ENCODE results near the gene RAB8B. TPM values are rescaled to one million over a fixed set of nuclear protein-coding genes. Genes with fewer than 3 reads are reported as not detected.

Gene RAB8B
- polyA plus RNA-seq, 3 donors = 22.0 to 77.3 (median 58.9) TPM

DNA sequence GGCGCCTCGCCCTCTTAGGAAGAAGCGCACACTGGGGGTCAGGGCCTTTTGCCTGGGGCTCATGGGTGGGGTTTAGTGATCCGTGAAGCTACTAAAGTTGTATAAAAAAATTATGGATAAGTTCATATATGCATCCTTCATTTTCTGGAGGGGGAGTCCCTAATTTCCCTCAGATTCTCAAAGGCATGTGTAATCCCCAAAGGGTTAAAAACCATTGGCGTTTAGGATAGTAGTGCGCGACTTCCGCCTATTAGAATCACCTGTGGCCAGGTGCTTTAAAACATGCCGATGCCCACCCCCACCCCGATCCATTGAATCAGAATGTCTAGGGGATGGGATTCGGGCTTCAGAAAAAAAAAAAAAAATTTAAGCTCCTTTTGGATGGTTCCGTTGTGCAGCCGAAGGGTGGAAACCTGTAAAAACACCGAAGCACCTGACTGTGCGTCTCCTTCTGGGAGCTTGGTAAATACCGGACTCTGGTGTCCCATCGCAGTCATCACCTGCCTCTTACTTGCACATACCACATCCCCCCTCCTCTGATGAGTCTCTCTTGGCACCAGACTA, 88.6 kb downstream of the RAB8B start:
- Histone ChIP-seq H2AFZ (ENCODE audit: insufficient read depth, low read depth, low read length, poor library complexity, severe bottlenecking) (peak overlapping the region; percentile 91), H3K27ac (ENCODE audit: low read depth in 1 of 2, low read length in 2 of 2) (peak overlapping the region; percentile 74 to 94), H3K79me2 (ENCODE audit: insufficient read depth, low read length) (peaks cover 11% of the 10 kb centered on the region), H3K4me2 (replicated peaks; ENCODE audit: extremely low read depth, low read length, poor library complexity, severe bottlenecking) (peak overlapping the region; percentile 90), H3K9me3 (replicated peaks in 1 of 2; ENCODE audit: control insufficient read depth in 1 of 2, insufficient read depth in 1 of 2, low read length in 2 of 2) (no peaks in the 10 kb centered on the region), H3K36me3 (replicated peaks in 1 of 2; ENCODE audit: control insufficient read depth in 1 of 2, insufficient read depth in 2 of 2, low read length in 2 of 2) (peaks cover 4 to 20% of the 10 kb centered on the region in 2 donors), H3K27me3 (ENCODE audit: control insufficient read depth in 2 of 2, insufficient read depth in 2 of 2, low read length in 2 of 2) (no peaks in the 10 kb centered on the region), H3K4me1 (ENCODE audit: control insufficient read depth in 1 of 2, insufficient read depth in 2 of 2, low read length in 2 of 2) (peaks cover 30 to 42% of the 10 kb centered on the region in 2 donors), H4K20me1 (ENCODE audit: insufficient read depth, low read length) (no peaks in the 10 kb centered on the region), H3K9ac (ENCODE audit: insufficient read depth, low read length, poor library complexity, severe bottlenecking) (peak overlapping the region; percentile 97), H3K4me3 (replicated peaks in 1 of 3; ENCODE audit: low read depth in 2 of 3, low read length in 3 of 3) (peak overlapping the region; percentile 75 to 98 (median 96))
- peaks cover 34% of the 10 kb centered on the region for H3K4me1 Mint-ChIP-seq
- intact Hi-C loops (cut with micrococcal nuclease) = loop anchor here (2.0 to 5.0 kb wide), 2 partner anchors 46 to 87 kb away; no protein-coding TSS in a partner anchor
- TF ChIP-seq, protein P1, sequence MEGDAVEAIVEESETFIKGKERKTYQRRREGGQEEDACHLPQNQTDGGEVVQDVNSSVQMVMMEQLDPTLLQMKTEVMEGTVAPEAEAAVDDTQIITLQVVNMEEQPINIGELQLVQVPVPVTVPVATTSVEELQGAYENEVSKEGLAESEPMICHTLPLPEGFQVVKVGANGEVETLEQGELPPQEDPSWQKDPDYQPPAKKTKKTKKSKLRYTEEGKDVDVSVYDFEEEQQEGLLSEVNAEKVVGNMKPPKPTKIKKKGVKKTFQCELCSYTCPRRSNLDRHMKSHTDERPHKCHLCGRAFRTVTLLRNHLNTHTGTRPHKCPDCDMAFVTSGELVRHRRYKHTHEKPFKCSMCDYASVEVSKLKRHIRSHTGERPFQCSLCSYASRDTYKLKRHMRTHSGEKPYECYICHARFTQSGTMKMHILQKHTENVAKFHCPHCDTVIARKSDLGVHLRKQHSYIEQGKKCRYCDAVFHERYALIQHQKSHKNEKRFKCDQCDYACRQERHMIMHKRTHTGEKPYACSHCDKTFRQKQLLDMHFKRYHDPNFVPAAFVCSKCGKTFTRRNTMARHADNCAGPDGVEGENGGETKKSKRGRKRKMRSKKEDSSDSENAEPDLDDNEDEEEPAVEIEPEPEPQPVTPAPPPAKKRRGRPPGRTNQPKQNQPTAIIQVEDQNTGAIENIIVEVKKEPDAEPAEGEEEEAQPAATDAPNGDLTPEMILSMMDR (IDR thresholded peaks at IDR 0.05) = no peak
- peak in 1 of 3 donors; percentile 20 for DNase-seq
- peaks cover 16 to 17% of the 10 kb centered on the region in 2 donors for H3K36me3 Mint-ChIP-seq
- H3K27me3 Mint-ChIP-seq (ENCODE audit: low read depth in 3 of 3) = peaks cover 0 to 4% (median 0%) of the 10 kb centered on the region in 3 donors
- no peaks in the 10 kb centered on the region for H3K9me3 Mint-ChIP-seq
- peak overlapping the region; percentile 68 to 91 (median 84) for H3K27ac Mint-ChIP-seq
- H3K4me3 Mint-ChIP-seq = peak overlapping the region; percentile 83 to 90
- 14% methylated on average over 7 of the region's 17 CpGs for WGBS (ENCODE audit: insufficient coverage)

DNA sequence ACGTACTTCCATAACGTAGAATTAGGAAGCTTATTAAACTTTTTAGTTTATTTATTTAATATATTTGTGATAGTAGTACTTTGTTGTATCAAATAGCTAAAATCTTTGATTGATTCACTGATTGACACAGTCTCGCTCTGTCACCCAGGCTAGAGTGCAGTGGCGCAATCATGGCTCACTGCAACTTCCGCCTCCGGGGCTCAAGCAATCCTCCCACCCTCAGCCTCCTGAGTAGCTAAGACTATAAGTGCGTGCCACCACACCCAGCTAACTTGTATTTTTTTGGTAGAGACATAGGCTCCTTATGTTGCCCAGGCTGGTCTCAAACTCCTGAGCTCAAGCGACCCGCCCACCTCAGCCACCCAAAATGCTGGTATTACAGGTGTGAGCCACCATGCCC, 93.7 kb downstream of the RAB8B start:
- peak overlapping the region; percentile 54 to 62 for H3K4me3 Mint-ChIP-seq

More for the DNA sequence above, 93.7 kb downstream of the RAB8B start:
- peaks cover 9% of the 10 kb centered on the region for H3K79me2 ChIP-seq (ENCODE audit: insufficient read depth, low read length)
- Mint-ChIP-seq H3K27me3 (ENCODE audit: low read depth in 3 of 3) (no peaks in the 10 kb centered on the region), H3K36me3 (peaks cover 48 to 53% of the 10 kb centered on the region in 2 donors), H3K4me1 (peaks cover 26% of the 10 kb centered on the region), H3K9me3 (no peaks in the 10 kb centered on the region), H3K27ac (peak overlapping the region; percentile 68 to 93 (median 91))
- H2AFZ ChIP-seq (ENCODE audit: insufficient read depth, low read depth, low read length, poor library complexity, severe bottlenecking) = peak overlapping the region; percentile 54
- H3K36me3 ChIP-seq (replicated peaks in 1 of 2; ENCODE audit: control insufficient read depth in 1 of 2, insufficient read depth in 2 of 2, low read length in 2 of 2) = peaks cover 33 to 56% of the 10 kb centered on the region in 2 donors
- TF ChIP-seq, protein P1 (IDR thresholded peaks at IDR 0.05) = no peak
- H3K27ac ChIP-seq (ENCODE audit: low read depth in 1 of 2, low read length in 2 of 2) = peak overlapping the region; percentile 60 to 91
- H3K9ac ChIP-seq (ENCODE audit: insufficient read depth, low read length, poor library complexity, severe bottlenecking) = peak overlapping the region; percentile 58
- intact Hi-C loops (cut with micrococcal nuclease) = loop anchor here (5.0 to 10.0 kb wide), 3 partner anchors 236 to 312 kb away; partner anchors contain the start of genes FBXL22 (in 1 of the 2) and TPM1 (in 1 of the 2)
- peak overlapping the region; percentile 1 to 41 (median 24) for H3K4me3 ChIP-seq (replicated peaks in 1 of 3; ENCODE audit: low read depth in 2 of 3, low read length in 3 of 3)
- no peaks in the 10 kb centered on the region for H3K9me3 ChIP-seq (replicated peaks in 1 of 2; ENCODE audit: control insufficient read depth in 1 of 2, insufficient read depth in 1 of 2, low read length in 2 of 2)
- H4K20me1 ChIP-seq (ENCODE audit: insufficient read depth, low read length) = no peaks in the 10 kb centered on the region
- no peaks in the 10 kb centered on the region for H3K27me3 ChIP-seq (ENCODE audit: control insufficient read depth in 2 of 2, insufficient read depth in 2 of 2, low read length in 2 of 2)
- H3K4me2 ChIP-seq (replicated peaks; ENCODE audit: extremely low read depth, low read length, poor library complexity, severe bottlenecking) = peak overlapping the region; percentile 47
- WGBS (ENCODE audit: insufficient coverage) = no CpG with 5 or more reads among the region's 9 CpGs
- H3K4me1 ChIP-seq (ENCODE audit: control insufficient read depth in 1 of 2, insufficient read depth in 2 of 2, low read length in 2 of 2) = peaks cover 20 to 38% of the 10 kb centered on the region in 2 donors
- DNase-seq = peak; percentile 86 to 91 (median 91)
